Loucy (cell line): Measurements from ENCODE around the gene FJX1.

Experiments used
- EZH2phosphoT487 ChIP-seq: fragments of 200-600 bp; IDR thresholded peaks from 2 replicates; pipeline ENCODE4 v1.6.1; 2018; ENCODE audit warnings: antibody characterized with exemption, mild to moderate bottlenecking, moderate library complexity, borderline replicate concordance
- TF ChIP-seq, protein P1 (sequence below): fragments of 200-600 bp; sonication (generic); conservative IDR thresholded peaks from 2 replicates; pipeline ENCODE4 v1.5.1; 2014; ENCODE audit warnings: mild to moderate bottlenecking, antibody characterized with exemption, low read length

DNA sequence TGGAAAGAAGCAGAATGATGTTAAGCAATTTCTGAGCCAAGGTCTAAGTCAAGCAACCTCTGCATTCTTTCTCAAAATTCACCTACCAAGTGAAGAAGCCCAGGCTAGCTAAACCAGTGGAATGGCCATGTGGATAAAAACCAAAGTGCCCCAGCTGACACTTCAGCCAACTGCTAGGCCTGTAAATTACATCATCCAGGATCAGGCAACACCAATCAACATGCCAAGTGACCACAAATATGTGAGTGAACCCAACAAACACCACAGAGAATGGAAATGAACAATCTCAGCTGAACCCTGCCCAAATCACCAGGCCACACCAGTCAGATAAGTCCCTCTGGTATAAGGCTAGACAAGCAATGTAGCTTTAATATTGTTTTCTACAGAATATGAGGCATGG lies 25.1 kb upstream of the FJX1 start:
- TF ChIP-seq, protein P1, sequence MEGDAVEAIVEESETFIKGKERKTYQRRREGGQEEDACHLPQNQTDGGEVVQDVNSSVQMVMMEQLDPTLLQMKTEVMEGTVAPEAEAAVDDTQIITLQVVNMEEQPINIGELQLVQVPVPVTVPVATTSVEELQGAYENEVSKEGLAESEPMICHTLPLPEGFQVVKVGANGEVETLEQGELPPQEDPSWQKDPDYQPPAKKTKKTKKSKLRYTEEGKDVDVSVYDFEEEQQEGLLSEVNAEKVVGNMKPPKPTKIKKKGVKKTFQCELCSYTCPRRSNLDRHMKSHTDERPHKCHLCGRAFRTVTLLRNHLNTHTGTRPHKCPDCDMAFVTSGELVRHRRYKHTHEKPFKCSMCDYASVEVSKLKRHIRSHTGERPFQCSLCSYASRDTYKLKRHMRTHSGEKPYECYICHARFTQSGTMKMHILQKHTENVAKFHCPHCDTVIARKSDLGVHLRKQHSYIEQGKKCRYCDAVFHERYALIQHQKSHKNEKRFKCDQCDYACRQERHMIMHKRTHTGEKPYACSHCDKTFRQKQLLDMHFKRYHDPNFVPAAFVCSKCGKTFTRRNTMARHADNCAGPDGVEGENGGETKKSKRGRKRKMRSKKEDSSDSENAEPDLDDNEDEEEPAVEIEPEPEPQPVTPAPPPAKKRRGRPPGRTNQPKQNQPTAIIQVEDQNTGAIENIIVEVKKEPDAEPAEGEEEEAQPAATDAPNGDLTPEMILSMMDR: no peak
- no peak for TF ChIP-seq EZH2phosphoT487
